Psoas muscle (tissue), 8 donors: ENCODE measurements around the gene GRIN2A. TPM values are rescaled to one million over a fixed set of nuclear protein-coding genes. Genes with fewer than 3 reads are reported as not detected.

Experiments used
- ATAC-seq, 4 donors: fragments of 200-7000 bp; cut with Tn5 transposase; one replicate each; pipeline ENCODE4 v1.9.1; 2020; ENCODE audit warnings: moderate library complexity in 3 of 4, mild to moderate bottlenecking in 2 of 4
- DNase-seq, 2 donors: peaks; one replicate each; pipeline ENCODE4 v3.0.0-alpha.2; 2020
- H3K27ac ChIP-seq: fragments of 200-600 bp; one replicate; pipeline ENCODE4 v1.8.0; 2022
- H3K27me3 ChIP-seq, 3 donors: fragments of 200-600 bp in 1 of 3; one replicate each; pipeline versions ENCODE4 v1.6.1 to v1.8.0; 2013 to 2022; ENCODE audit warnings: low read length in 2 of 3, mild to moderate bottlenecking in 2 of 3, moderate library complexity in 1 of 3; ENCODE audit not compliant: insufficient read depth in 3 of 3
- H3K36me3 ChIP-seq, 2 donors: fragments of 200-600 bp in 1 of 2; one replicate each; pipeline versions ENCODE4 v1.6.1 to v1.8.0; 2013 to 2022; ENCODE audit warnings: low read depth in 1 of 2, mild to moderate bottlenecking in 1 of 2, moderate library complexity in 1 of 2; ENCODE audit not compliant: insufficient read depth in 1 of 2
- H3K4me1 ChIP-seq: fragments of 200-600 bp; one replicate; pipeline ENCODE4 v1.8.0; 2022
- H3K4me3 ChIP-seq: fragments of 200-600 bp; one replicate; pipeline ENCODE4 v1.8.0; 2022; ENCODE audit warnings: mild to moderate bottlenecking
- H3K9me3 ChIP-seq: fragments of 200-600 bp; one replicate; pipeline ENCODE4 v1.8.0; 2022
- WGBS, 3 donors: extraction: QIAGEN DNeasy Blood & Tissue Kit; methylation state at CpG; one replicate each; pipeline versions ENCODE4 v1.1.6 to v1.1.7; 2013; 5-methylcytosine and 5-hydroxymethylcytosine counted together
- intact Hi-C, 2 donors: fragments of 100-400 bp; cut with DNase I; formaldehyde crosslinking; loops; one replicate each; pipeline versions ENCODE4 v1.11.0 to v1.14.2; 2022
- polyA plus RNA-seq, 3 donors: library from polyadenylated mRNA; stranded (reverse); fragments of 200-250 nt; gene quantifications; one replicate each; pipeline ENCODE4 v1.2.3, GENCODE V29; 2013
- total RNA-seq, 4 donors: library from RNA; stranded (reverse); fragmentation: NEBNext Ultra II Directional in 2 of 4; extraction: Animal tissue kit (Norgen Biotek cat#: 25700) in 2 of 4; gene quantifications; one replicate each; pipeline versions ENCODE4 v1.2.1 to v1.2.4, GENCODE V29; 2021 to 2023
- TF ChIP-seq, protein P1 (sequence below): fragments of 200-600 bp; IDR thresholded peaks from one replicate; pipeline ENCODE4 v1.8.0; 2022; ENCODE audit warnings: antibody characterized with exemption
- donor health status: healthy with polysubstance abuse.
- donor health status: DM: no; HTN: no; CAD: no; lungs with moderate emphysema.
- donor health status: Bipolar disorder and iron deficiency.
- donor health status: healthy.
- donor health status: DM: yes; HTN: yes; CAD: no.
- donor health status: DM: no; HTN: no; CAD: no.
- donor health status: DM: no; HTN: no; CAD: no.
- donor health status: DM: yes; HTN: yes; CAD: no.

The GRIN2A gene
- total and polyA plus RNA-seq, 7 donors = 0.01 to 0.62 (median 0.17) TPM; not detected in 2

DNA sequence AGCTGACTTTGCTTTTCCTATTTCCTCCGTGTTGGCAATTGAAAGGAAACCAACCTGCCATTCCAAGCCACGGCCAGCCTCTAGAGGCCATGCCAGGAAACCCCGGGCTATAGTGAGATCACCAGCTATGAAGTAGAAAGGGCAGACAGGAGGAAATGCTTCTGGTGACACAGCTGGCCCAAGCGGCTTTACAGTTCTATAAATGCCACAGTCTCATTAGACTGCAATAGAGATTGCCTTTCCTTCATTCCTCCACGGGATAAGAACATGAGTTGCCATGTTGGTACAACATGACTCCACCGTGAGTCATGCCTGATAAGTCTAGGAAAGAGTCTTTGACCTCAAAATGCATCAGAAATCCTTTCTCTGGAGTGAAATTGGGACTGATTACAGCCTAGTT lies 384.9 kb downstream of the GRIN2A start:
- no peaks in the 10 kb centered on the region for H3K9me3 ChIP-seq
- no peaks in the 10 kb centered on the region for H3K4me1 ChIP-seq
- DNase-seq = no peak
- 47 to 54% (median 54%) methylated on average over 6 of the region's 6 CpGs for WGBS, 3 donors
- no peak overlapping the region for H3K4me3 ChIP-seq
- intact Hi-C loops = loop anchor here in 1 of 2 donors (10.0 kb wide), 1 partner anchor 117 kb away; no protein-coding TSS in a partner anchor
- no peak overlapping the region for H3K27ac ChIP-seq
- H3K27me3 ChIP-seq = peaks cover 0 to 4% (median 0%) of the 10 kb centered on the region in 3 donors
- H3K36me3 ChIP-seq = no peaks in the 10 kb centered on the region
- TF ChIP-seq, protein P1, sequence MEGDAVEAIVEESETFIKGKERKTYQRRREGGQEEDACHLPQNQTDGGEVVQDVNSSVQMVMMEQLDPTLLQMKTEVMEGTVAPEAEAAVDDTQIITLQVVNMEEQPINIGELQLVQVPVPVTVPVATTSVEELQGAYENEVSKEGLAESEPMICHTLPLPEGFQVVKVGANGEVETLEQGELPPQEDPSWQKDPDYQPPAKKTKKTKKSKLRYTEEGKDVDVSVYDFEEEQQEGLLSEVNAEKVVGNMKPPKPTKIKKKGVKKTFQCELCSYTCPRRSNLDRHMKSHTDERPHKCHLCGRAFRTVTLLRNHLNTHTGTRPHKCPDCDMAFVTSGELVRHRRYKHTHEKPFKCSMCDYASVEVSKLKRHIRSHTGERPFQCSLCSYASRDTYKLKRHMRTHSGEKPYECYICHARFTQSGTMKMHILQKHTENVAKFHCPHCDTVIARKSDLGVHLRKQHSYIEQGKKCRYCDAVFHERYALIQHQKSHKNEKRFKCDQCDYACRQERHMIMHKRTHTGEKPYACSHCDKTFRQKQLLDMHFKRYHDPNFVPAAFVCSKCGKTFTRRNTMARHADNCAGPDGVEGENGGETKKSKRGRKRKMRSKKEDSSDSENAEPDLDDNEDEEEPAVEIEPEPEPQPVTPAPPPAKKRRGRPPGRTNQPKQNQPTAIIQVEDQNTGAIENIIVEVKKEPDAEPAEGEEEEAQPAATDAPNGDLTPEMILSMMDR = no peak
- peak in 2 of 4 donors; percentile 72 to 87 for ATAC-seq

DNA sequence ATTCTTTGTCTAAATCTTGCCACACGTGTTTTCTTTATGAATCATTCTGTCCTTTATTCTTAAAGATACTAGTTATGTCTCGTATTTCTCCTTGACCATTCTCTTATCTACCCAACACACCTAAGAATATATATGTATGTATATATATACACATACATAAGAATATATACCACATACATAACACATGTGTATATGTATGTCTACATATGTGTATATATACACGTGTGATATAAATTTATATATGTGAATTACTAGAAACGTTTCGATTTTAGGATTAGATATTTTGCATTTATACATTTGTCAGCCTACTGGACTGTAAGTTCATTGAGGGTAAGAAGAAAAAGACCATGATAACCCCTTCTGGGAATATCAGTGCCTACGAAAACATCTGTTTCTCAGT lies 388.6 kb downstream of the GRIN2A start:
- Histone ChIP-seq H3K9me3 (no peaks in the 10 kb centered on the region), H3K27me3 (peaks cover 0 to 4% (median 0%) of the 10 kb centered on the region in 3 donors), H3K36me3 (no peaks in the 10 kb centered on the region), H3K4me1 (no peaks in the 10 kb centered on the region), H3K4me3 (no peak overlapping the region), H3K27ac (no peak overlapping the region)
- ATAC-seq = no peak
- 83 to 86% (median 85%) methylated on average over 6 of the region's 6 CpGs for WGBS, 3 donors
- intact Hi-C loops = loop anchor here in 1 of 2 donors (10.0 kb wide), 1 partner anchor 121 kb away; no protein-coding TSS in a partner anchor
- no peak for DNase-seq
- TF ChIP-seq, protein P1 = no peak

DNA sequence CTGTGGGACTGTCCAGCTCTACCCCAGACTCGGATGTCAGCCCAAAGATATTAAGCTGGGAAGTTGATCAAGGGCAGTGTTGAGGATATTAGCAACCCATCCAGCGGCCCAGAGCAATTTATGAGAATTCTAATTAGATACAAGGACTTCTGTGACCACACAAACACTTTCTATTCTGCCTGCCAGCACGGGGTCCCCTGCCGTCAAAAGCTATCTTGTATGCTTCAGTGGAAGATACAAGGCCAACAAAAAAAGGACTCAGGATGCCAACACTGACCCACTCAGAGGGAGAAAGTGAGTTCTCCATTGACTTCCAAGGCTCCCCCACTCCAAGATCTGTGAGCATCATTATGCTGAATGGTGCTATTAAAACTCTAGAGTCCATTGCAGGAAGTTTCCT lies 390.7 kb downstream of the GRIN2A start:
- H3K4me1 ChIP-seq = no peaks in the 10 kb centered on the region
- DNase-seq (no peak), ATAC-seq (no peak)
- peaks cover 0 to 4% (median 0%) of the 10 kb centered on the region in 3 donors for H3K27me3 ChIP-seq
- no peak overlapping the region for H3K27ac ChIP-seq
- TF ChIP-seq, protein P1 = no peak
- H3K9me3 ChIP-seq = no peaks in the 10 kb centered on the region
- WGBS, 3 donors = 65 to 83% (median 66%) methylated on average over 4 of the region's 4 CpGs
- intact Hi-C loops = loop anchor here in 1 of 2 donors (10.0 kb wide), 1 partner anchor 123 kb away; no protein-coding TSS in a partner anchor
- no peaks in the 10 kb centered on the region for H3K36me3 ChIP-seq
- H3K4me3 ChIP-seq = no peak overlapping the region

DNA sequence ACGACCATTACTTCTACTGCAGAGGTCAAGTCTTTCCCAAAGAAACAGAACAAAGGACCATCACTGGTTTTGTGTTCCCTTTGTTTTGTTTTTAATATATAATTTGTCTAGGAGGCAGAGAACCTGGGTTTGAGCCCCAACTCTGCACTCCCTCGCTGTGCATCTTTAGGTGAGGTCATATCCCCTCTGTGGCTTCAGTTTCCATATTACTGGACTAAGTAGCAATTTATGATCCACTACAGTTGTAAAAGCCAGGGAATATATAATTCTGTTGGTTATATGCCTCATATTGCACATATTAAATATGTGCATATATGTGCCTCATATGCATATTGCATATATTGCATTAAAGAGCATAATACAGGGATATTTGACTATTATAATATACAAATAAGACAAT lies 392.0 kb downstream of the GRIN2A start:
- Histone ChIP-seq H3K4me3 (no peak overlapping the region), H3K27ac (no peak overlapping the region), H3K4me1 (no peaks in the 10 kb centered on the region), H3K36me3 (no peaks in the 10 kb centered on the region), H3K27me3 (peaks cover 0 to 4% (median 0%) of the 10 kb centered on the region in 3 donors), H3K9me3 (no peaks in the 10 kb centered on the region)
- ATAC-seq = no peak
- intact Hi-C loops = loop anchor here in 1 of 2 donors (10.0 kb wide), 1 partner anchor 125 kb away; no protein-coding TSS in a partner anchor
- TF ChIP-seq, protein P1 = no peak
- no peak for DNase-seq
- 69 to 83% (median 75%) methylated on average over 2 of the region's 2 CpGs for WGBS, 3 donors

DNA sequence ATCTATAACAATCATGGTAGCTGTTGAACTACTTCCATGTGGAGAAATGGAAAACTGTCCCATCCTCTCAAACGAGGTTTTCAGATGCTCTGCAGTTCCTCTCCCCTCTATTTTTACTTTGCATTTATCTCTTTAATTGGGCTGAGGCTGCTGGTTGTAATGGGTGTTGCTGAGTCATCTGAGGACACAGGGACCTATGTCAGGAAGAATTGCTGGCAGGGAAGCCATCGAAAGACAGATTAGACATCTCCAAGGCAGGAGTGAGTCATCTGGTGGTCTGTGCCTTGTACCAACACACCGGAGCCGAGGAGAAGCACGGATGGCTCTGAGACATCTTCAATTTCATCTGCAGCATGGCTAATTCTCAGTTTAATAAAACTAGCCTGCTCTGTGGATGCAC lies 394.5 kb downstream of the GRIN2A start:
- no peak overlapping the region for H3K4me3 ChIP-seq
- no peaks in the 10 kb centered on the region for H3K4me1 ChIP-seq
- H3K27ac ChIP-seq = no peak overlapping the region
- intact Hi-C loops = no loop called here
- WGBS, 3 donors = 47 to 53% (median 50%) methylated on average over 5 of the region's 5 CpGs
- no peak for ATAC-seq
- no peak for DNase-seq
- no peaks in the 10 kb centered on the region for H3K9me3 ChIP-seq
- no peaks in the 10 kb centered on the region for H3K27me3 ChIP-seq
- no peaks in the 10 kb centered on the region for H3K36me3 ChIP-seq
- TF ChIP-seq, protein P1 = no peak
